HG03095 (cell line): Measurements from ENCODE around the gene BRD2.
A peak's percentile ranks its signal among the peaks of the same experiment; 100 is the strongest.

Experiments
- ATAC-seq: cut with Tn5 transposase; IDR thresholded peaks from one replicate; pipeline ENCODE4 v1.9.1; 2021; ENCODE audit warnings: moderate library complexity; ENCODE audit not compliant: unreplicated experiment

BRD2 gene

DNA sequence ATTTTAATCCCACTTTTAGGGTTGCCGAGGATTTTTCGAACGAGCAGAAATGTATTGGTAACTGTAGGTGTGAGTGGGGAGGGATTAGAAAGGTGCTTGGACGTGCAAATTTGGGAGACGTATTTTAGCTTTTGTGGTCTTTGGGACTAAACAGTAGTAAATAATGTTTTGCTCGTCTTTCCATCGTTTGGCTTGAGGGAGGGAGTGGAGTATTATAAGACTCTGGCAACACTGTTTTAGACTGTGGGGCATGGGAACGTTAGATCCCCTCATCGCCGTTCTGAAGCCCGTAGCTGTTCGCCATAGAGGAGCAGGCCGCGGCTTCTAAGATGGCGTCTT lies 2.8 kb downstream of the BRD2 start:
- ATAC-seq = no peak

DNA sequence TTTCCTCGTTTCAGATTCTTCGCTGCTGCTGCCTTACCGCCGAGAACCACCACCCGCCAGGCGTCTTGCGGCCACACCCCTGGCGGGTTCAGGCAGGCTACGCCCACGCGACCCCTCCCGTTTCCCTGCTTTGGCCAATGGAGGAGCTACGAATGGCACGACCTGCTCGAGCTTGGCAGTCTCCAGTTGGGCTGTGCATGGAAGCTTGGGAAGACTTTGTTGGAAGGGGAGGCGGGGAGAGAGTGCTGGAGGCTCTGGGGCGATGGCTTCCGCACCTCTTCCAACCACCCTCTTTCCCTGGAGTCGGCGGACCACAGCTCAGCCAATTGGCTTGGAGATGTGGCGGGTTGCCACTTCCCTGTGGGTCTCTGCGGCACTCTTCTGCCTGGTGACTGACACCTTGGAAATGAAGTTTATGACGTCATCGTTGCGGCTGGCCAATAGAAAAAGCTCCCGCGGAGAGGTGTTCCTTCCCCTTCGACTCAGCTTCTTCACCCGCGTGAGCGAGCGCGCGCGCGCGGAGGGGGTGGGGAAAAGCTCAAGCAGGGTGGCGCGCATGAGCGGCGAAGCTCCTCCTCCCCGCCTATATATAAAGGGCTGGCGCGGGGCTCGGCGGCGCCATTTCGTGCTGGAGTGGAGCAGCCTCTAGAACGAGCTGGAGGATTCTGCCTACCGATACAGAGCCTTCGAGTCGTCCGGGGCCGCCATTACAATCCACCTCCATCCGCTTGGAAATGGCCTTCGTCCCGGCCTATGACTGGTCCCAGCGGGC lies 3.4 kb downstream of the BRD2 start:
- peak; percentile 27 for ATAC-seq

GRCh38 chr6:32972353-32973143 lies 4.2 kb downstream of the BRD2 start:
- ATAC-seq = no peak

DNA sequence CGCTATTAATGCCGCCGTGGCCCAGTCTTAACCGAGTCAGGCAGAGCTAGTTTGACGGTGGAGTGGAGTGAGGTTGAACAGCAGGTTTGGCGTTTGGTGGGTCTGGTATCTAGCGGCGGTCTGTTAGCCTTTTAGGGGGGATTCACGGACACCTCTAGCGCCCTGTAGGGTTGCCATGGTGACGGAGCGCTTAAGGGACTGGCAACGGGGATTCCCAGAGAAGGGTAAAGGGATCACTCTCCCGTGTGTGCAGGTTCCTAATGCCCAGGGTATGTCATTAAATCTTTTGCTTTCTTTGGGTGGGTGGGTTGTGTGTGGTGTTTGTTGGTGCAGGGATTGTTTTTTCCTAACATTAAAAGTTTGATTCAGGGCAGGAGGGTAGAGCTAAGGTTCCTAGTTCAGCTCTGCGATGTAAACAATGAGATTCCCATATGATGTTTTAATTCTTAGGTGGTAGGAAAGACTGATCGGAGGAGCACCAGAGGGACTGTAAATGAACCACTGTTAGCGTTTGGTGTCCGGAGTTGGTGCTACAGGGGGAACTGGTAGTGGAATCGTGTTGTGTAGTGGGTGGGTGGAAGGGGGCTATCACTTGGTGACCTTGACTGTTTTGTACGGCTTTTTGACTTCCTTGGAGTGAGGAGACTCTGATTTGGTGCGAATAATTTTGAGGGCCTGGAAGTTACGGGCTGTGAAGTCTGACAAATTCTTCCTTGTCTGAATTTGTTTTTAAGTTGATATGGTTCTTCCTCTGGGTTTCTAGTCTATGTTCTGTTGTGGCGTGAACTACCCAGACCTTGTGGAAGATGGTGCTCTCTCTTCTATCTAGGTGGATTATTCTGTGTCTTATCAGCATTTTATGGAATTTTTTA lies 5.0 kb downstream of the BRD2 start:
- no peak for ATAC-seq

GRCh38 chr6:32974016-32974333 lies 5.6 kb downstream of the BRD2 start:
- no peak for ATAC-seq

DNA sequence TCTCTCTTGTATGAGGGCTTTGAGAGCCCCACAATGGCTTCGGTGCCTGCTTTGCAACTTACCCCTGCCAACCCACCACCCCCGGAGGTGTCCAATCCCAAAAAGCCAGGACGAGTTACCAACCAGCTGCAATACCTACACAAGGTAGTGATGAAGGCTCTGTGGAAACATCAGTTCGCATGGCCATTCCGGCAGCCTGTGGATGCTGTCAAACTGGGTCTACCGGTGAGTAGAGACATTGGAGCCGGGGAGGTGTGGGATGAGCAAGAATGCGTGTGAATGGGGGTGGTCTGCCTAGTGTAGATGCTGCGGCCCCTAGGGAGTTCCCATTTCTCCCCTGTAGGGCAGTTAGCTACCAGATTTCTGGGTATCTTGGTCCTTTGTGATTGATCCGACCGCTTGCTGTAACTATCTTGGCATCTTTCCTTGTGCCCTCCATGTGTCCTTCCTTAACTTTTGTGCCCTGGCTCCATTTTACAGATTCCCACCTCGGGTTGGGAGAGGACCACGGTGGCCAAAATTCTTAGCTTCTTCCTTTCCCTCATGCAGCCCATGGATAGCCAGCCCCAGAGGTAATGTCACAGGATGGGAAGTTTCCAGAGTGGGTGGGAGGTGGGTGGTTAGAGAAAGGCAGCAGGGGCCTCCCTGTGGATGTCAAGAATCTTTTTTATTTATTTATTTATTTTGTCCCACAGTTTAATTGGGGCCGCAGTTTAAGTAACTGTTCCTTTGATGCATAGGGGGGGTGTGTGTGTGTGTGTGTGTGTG lies 6.3 kb downstream of the BRD2 start:
- no peak for ATAC-seq

GRCh38 chr6:32975886-32976285 lies 7.5 kb downstream of the BRD2 start:
- no peak for ATAC-seq

DNA sequence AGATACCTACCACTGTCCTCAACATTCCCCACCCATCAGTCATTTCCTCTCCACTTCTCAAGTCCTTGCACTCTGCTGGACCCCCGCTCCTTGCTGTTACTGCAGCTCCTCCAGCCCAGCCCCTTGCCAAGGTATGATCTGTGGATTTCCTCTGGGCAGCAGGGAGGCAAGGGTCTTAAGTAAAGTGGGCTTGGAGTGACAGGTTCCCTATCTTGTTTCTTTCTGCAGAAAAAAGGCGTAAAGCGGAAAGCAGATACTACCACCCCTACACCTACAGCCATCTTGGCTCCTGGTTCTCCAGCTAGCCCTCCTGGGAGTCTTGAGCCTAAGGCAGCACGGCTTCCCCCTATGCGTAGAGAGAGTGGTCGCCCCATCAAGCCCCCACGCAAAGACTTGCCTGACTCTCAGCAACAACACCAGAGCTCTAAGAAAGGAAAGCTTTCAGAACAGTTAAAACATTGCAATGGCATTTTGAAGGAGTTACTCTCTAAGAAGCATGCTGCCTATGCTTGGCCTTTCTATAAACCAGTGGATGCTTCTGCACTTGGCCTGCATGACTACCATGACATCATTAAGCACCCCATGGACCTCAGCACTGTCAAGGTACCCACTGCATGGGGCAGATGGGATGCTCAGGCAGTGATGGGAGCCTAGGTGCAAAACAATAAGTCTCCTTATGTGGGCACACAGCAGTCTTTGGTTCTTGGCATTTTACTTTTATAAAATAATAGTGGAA lies 8.1 kb downstream of the BRD2 start:
- ATAC-seq = no peak

- ATAC-seq = no peak
Measured at GRCh38 chr6:32977272-32977952, 9.0 kb downstream of the BRD2 start.

GRCh38 chr6:32977953-32978324 lies 9.5 kb downstream of the BRD2 start:
- no peak for ATAC-seq

- no peak for ATAC-seq
Measured at GRCh38 chr6:32979720-32980487, 11.5 kb downstream of the BRD2 start.

GRCh38 chr6:32980488-32981038 lies 12.2 kb downstream of the BRD2 start:
- no peak for ATAC-seq

GRCh38 chr6:32982084-32982701 lies 13.8 kb downstream of the BRD2 start:
- no peak for ATAC-seq

- ATAC-seq = no peak
Measured at GRCh38 chr6:32982702-32983492, 14.5 kb downstream of the BRD2 start.

DNA sequence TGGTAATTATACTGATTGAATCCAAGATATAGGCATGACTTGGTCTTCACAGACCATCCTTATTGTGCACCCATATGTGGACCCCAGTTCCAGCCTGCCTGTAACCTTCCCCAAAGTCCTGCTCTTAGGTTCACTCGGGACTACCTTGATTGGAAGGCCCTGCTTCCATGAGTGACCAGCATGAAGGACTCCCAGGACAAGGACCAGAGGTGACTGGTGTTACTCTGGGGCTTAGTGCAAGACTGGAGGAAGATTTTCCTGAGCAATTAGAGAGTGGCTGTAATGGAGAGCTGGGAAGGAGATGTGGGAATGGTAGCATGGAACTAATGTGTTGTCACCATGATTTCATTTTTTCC lies 15.1 kb downstream of the BRD2 start:
- no peak for ATAC-seq

GRCh38 chr6:32983964-32984621 lies 15.7 kb downstream of the BRD2 start:
- no peak for ATAC-seq
